Retinal pigment epithelial cell (primary cell): ENCODE results near the gene ASIC2.

ENCODE experiments used
- DNase-seq: peaks from one replicate; pipeline ENCODE4 v3.0.0-alpha.2; 2010; ENCODE audit warnings: low read depth
- H3K4me3 ChIP-seq: 2 replicates; pipeline ENCODE4 v1.5.1; 2011; ENCODE audit warnings: mild to moderate bottlenecking, low read length, control low read depth, moderate library complexity
- CTCF ChIP-seq: conservative IDR thresholded peaks from 2 replicates; pipeline ENCODE4 v1.5.1; 2011; ENCODE audit warnings: low read depth, low read length, control low read depth, inconsistent platforms

The ASIC2 gene

DNA sequence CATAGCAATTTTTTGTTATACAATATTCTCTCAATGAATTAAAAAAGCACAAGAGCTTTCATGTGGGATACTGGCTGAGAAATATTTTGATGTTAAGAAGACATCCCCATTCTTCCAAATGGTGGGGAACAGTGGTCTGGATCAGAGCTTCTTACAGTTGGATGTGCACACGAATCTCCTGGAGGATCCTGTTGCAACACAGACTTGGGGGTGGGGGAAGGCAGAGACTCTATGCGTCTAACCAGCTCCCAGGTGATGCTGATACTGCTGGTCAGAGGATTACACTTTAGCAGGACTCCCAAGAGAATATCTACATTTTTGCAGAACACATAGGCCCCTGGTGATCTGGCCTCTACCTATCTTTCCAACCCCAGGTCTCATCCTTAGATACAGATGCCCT, 193.2 kb downstream of the ASIC2 start:
- DNase-seq: no peak

GRCh38 chr17:33099252-33099651, 193.8 kb downstream of the ASIC2 start:
- H3K4me3 ChIP-seq: no peak overlapping the region
- DNase-seq: no peak
- TF ChIP-seq CTCF: no peak

More for the DNA sequence above, 193.2 kb downstream of the ASIC2 start:
- TF ChIP-seq CTCF: no peak
- H3K4me3 ChIP-seq: no peak overlapping the region

DNA sequence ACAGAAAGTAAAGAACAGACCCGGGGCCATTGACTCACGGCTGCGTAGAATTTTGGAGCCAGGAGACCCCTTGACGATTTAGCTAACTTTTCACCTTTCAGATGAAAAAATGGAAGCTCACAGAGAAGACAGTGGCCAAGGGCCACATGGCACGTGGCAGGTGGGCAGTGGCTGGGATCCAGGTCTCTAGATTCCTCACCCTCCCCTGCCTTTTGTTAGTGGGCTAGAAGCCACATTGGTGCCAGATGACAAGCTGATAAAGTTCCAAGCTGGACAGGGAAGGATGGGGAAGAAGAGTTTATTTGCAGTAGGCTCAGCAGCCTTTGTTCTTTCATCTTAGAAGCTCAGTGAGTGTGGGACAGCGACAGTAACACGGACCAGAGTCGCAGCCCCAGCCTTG, 195.7 kb downstream of the ASIC2 start:
- no peak for DNase-seq
- H3K4me3 ChIP-seq: no peak overlapping the region
- no peak for TF ChIP-seq CTCF

GRCh38 chr17:33096161-33096560, 196.9 kb downstream of the ASIC2 start:
- no peak for TF ChIP-seq CTCF

GRCh38 chr17:33091271-33091670, 201.8 kb downstream of the ASIC2 start:
- DNase-seq: no peak
- TF ChIP-seq CTCF: no peak
- H3K4me3 ChIP-seq: no peak overlapping the region

More at GRCh38 chr17:33096161-33096560, 196.9 kb downstream of the ASIC2 start:
- no peak for DNase-seq
- H3K4me3 ChIP-seq: no peak overlapping the region

DNA sequence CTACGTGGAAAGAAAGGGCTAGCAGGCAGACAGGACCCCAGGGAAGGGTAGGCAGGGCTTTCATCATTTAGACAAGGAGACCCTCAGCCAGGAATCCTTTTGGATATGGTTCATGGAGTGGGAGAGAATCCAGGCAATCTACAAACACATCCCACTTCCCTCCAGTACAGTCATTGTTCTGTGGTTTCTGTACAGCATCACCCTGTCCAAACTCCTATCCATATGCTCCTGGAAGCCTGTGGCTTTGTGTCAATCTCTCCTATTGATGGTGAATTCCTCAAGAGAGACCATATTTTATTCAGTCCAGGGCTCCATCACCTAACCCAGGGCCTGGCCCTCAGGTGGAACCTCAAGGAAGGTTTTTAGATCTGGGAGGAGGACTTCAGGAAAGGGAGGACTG, 202.3 kb downstream of the ASIC2 start:
- TF ChIP-seq CTCF: no peak
- H3K4me3 ChIP-seq: no peak overlapping the region
- DNase-seq: no peak

GRCh38 chr17:33086878-33087277, 206.2 kb downstream of the ASIC2 start:
- no peak for TF ChIP-seq CTCF
- no peak overlapping the region for H3K4me3 ChIP-seq
- DNase-seq: no peak
